Cardiac fibroblast (primary cell): Measurements from ENCODE around the gene GIT2.

Source experiments
- DNase-seq, 2 donors: peaks; one replicate each; pipeline versions ENCODE4 v3.0.0 to v3.0.0-alpha.2; 2010; ENCODE audit warnings: low read depth in 2 of 2
- H3K4me3 ChIP-seq, 2 donors: replicated peaks in 1 of 2; 1 replicate in 1 of 2; 2 replicates in 1 of 2; pipeline ENCODE4 v1.5.1; 2011; ENCODE audit warnings: low read depth in 2 of 2, low read length in 2 of 2, mild to moderate bottlenecking in 2 of 2, moderate library complexity in 1 of 2
- CTCF ChIP-seq: IDR thresholded peaks from one replicate; pipeline ENCODE4 v1.5.1; 2011; ENCODE audit warnings: low read depth, mild to moderate bottlenecking, low read length, inconsistent platforms

GIT2 gene

GRCh38 chr12:109983432-109984142, 12.6 kb downstream of the GIT2 start:
- no peak for TF ChIP-seq CTCF
- no peak overlapping the region for H3K4me3 ChIP-seq
- no peak for DNase-seq

- TF ChIP-seq CTCF: no peak
- no peak overlapping the region for H3K4me3 ChIP-seq
- peak in 1 of 2 donors; percentile 76 for DNase-seq
These were observed 14.0 kb downstream of the GIT2 start for GRCh38 chr12:109982210-109982609.

- no peak for DNase-seq
These were observed 14.9 kb downstream of the GIT2 start for GRCh38 chr12:109981311-109981710.

GRCh38 chr12:109972821-109973220, 23.3 kb downstream of the GIT2 start:
- H3K4me3 ChIP-seq: no peak overlapping the region
- no peak for DNase-seq
- TF ChIP-seq CTCF: no peak

More at GRCh38 chr12:109981311-109981710, 14.9 kb downstream of the GIT2 start:
- H3K4me3 ChIP-seq: no peak overlapping the region
- TF ChIP-seq CTCF: no peak

- H3K4me3 ChIP-seq: no peak overlapping the region
- no peak for DNase-seq
- no peak for TF ChIP-seq CTCF
These were observed 27.4 kb downstream of the GIT2 start for GRCh38 chr12:109968801-109969200.

GRCh38 chr12:109968032-109968420, 28.1 kb downstream of the GIT2 start:
- no peak overlapping the region for H3K4me3 ChIP-seq
- TF ChIP-seq CTCF: no peak
- no peak for DNase-seq
